ENCODE results near the gene EPN2.
A peak's percentile ranks its signal among the peaks of the same experiment; 100 is the strongest.
"Not testable (repeated sequence)": the region's sequence is repeated elsewhere in the genome, so short reads cannot be mapped to it uniquely, and the experiment has no call there.

Gene EPN2

DNA sequence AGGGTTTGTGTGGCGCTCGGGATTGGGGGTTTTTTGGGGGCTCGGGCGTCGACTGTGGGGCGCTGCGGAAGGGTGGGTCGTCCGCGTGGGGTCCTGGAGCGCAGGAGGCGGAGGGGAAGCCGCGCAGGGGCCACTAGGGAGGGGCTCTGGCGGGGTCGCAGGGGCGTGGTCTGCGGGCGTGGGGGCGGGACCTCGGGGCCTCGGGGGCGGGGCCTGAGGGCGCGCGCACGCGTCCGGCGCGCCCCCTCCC is at the start of gene EPN2:
EPN2 (plus strand) TSS at position 228 of the 250 bp plus-strand sequence. CDS start 45,754 bp downstream, outside the sequence.
- DNase-seq (ENCODE audit: low read depth in 2 of 2), result peak; percentile 28 to 58

DNA sequence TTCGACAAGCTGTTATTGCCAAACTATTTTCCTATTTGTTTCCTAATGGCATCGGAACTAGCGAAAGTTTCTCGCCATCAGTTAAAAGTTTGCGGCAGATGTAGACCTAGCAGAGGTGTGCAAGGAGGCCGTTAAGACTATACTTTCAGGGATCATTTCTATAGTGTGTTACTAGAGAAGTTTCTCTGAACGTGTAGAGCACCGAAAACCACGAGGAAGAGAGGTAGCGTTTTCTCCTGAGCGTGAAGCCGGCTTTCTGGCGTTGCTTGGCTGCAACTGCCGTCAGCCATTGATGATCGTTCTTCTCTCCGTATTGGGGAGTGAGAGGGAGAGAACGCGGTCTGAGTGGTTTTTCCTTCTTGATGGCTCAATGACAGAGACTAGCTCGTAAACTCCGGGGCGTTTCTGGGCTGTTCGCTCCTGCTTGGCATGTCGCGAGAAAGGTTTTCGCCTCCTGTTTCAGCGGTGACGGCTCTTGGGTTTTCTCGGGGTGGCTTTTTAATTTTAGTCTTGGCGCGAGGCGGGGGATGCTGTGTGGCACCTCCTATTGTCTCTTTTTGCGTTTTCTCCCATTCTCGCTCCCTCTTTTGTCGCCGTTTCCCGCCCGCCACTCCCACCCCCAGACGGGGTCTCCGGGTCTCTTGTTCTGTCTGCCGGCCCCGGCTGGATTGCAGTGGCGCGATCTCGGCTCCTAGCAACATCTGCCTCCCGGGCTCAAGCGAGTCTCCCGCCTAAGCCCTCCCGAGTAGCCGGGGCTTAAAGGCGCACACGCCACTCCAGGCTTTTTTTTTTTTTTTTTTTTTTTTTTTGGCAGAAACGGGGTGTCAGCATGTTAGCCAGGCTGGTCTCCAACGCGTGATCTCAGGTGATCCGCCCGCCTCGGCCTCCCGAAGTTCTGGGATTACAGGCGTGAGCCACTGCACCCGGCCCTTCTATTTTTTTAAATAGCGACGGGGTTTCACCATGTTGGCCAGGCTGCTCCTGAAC is 49.0 kb upstream of the EPN2 start:
- not testable (repeated sequence) for DNase-seq (ENCODE audit: low read depth in 2 of 2)

DNA sequence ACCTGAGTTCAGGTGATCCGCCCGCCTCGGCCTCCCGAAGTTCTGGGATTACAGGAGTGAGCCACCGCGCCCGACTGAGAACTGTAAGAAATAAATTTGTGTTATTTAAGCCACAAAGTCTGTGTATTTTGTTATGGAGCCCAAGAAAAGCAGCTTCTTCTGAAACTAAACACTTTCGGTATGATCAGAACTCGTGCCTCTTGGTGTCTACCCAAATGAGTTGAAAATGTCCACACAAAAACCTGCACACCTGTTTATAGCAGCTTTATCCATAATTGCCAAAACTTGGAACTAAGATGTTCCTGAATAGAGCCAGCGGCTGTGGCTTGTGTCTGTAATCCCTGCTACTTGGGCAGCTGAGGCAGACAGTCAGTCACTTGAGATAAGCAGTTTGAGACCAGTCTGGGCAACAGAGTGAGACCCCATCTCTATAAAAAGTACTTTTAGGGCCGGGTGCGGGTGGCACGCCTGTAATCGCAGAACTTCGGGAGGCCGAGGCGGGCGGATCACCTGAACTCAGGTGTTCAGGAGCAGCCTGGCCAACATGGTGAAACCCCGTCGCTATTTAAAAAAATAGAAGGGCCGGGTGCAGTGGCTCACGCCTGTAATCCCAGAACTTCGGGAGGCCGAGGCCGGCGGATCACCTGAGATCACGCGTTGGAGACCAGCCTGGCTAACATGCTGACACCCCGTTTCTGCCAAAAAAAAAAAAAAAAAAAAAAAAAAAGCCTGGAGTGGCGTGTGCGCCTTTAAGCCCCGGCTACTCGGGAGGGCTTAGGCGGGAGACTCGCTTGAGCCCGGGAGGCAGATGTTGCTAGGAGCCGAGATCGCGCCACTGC is 48.1 kb upstream of the EPN2 start:
- not testable (repeated sequence) for DNase-seq (ENCODE audit: low read depth in 2 of 2)

DNA sequence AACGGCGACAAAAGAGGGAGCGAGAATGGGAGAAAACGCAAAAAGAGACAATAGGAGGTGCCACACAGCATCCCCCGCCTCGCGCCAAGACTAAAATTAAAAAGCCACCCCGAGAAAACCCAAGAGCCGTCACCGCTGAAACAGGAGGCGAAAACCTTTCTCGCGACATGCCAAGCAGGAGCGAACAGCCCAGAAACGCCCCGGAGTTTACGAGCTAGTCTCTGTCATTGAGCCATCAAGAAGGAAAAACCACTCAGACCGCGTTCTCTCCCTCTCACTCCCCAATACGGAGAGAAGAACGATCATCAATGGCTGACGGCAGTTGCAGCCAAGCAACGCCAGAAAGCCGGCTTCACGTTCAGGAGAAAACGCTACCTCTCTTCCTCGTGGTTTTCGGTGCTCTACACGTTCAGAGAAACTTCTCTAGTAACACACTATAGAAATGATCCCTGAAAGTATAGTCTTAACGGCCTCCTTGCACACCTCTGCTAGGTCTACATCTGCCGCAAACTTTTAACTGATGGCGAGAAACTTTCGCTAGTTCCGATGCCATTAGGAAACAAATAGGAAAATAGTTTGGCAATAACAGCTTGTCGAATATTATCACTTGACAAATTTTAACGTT is 47.3 kb upstream of the EPN2 start:
- DNase-seq (ENCODE audit: low read depth in 2 of 2), result not testable (repeated sequence)

DNA sequence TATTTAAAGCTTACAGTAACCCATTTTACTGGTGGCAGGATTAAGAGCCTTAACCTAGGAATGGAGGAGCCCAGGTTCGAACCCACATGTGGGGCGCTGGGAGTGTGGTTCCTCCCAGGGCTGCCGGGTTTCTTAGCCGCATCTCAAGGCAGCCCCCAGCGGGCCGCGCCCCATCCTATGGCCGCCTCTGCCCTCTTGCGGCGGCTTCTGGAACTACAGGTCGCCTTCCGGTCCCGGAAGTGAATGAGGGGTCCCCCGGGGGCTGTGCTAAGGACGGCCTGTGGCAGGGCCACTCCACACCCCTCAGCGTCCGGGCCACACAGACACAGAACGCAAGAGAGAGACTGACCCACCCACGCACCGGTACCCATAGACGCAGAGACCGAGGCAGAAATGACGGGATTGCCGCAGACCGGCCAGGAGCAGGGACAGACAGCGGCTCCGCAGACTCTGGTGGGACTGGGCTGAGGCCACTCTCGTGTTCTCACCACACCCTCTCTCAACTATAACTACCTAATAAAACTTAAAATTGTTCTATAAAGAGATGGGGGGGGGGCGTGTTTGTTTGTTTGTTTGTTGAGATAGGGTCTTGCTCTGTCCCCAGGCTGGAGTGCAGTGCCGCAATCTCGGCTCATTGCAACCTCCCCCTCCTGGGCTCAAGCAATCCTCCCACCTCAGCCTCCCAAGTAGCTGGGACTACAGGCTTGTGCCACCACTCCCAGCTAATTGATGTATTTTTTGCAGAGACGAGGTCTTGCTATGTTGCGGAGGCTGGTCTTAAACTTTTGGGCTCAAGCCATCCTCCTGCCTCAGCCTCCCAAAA is 40.6 kb upstream of the EPN2 start:
- DNase-seq (ENCODE audit: low read depth in 2 of 2), result peak in 1 of 2 donors; percentile 2

DNA sequence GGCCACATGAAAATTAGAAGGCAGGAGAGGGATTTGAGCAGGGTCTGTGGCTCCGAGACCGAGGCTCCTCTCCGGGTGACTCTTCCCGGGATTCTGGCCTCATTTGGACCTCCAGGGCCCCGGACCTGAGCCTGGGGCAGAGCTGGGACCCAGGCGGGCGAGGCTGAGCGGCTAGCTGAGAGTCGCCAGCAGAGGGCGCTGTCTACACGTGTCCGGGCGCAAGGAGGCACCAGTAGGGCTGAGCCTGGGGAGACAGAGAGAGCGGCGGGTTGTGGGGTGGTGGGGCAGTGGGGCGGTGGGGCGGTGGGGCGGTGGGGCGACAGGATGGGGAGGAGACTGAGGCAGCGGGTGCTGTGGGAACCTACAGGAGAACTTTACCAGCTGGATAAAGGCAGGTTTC is 34.7 kb upstream of the EPN2 start:
- not testable (repeated sequence) for DNase-seq (ENCODE audit: low read depth in 2 of 2)

DNA sequence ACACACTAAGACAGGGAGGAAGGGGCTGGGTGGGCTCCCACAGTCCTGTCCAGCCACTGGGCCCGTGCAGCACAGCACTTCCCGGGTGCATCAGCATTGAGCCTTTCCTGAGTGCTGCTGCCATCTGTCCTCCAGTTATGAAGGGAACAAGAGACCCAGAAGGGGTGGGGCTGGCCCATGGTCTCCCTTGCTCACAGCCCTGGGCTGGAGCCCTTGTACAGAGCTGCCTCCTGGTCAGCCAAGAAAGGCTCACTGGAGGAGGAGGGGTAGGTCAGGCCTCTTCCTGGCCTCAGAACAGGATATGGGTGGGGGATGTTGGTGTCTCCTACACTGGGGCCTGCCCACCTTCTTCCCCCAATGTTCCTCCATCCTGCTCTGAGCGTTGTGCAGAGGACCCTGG is 33.7 kb upstream of the EPN2 start:
- DNase-seq (ENCODE audit: low read depth in 2 of 2), result not testable (repeated sequence)

DNA sequence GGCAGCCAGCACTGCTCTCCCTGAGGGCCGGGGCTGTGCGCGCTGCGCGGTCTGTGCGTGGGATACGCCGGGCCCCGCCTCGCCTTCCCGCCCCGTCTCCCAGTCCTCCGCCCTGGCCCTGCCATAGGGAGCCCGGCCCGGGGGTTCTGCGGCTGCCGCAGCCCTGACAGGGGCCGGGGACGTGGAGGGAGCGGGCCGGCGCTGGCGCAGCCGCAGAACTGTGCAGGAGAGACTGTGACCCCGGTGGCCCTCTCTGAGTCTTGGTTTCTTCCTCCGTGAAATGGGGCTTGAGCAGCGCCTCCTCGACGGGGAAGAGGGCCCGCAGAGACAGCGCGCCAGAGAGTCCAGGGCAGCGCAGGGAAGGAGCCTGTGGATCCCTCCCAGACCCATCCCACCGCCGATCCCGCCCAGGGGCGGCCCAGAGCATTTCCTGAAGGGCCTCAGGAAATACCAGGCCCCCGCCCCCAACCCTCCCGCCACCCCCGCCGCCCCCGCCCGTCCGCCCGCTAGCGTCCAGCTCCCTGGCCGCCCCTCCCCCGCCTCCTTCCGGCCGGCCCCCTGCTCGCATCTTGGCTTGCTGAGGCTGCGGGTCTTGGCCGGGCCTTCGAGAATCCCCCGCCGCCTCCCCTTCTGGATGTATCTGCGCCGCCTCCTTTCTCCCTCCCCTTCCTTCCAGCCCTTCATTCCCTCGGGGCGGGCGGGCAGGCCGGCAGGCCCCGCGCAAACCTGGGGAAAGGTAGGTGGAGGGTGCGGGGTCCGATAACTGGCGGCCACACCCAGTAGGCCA is 21.9 kb upstream of the EPN2 start:
- not testable (repeated sequence) for DNase-seq (ENCODE audit: low read depth in 2 of 2)

DNA sequence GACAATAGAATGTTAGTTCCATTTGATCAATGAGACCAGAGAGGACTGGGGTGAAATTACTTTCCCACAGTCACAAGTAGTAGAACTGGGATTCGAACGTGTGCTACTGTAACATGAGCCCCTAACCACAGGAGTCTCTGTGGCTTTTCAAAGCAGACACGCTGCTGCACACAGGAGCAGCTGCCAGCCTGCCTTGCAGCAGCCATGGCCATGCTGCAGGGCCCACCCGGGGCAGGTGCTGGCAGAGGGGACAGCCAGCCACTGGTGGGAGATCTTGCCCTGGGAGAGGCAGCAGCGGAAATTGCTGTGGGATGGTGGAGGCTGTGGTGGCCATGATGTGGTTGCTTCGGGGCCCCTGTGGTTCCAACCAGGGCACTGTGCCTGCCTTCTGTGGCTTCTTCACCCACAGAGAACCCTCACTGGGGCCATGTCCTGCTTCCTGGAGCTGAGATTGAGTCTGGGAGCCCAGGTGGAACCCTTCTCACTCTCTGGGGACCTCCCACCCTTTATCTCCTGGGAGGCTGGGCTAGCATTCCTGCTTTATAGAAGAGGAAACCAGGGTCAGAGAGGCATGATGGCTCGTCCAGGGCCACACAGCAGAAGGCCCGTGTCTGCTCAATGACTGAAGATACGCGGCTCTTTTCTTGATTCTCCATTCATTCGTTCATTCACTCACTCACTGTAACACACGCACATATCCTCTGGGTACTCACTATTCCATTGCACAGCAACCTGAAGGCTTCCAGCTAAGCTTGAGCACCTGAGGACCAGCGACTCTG is 20.8 kb upstream of the EPN2 start:
- not testable (repeated sequence) for DNase-seq (ENCODE audit: low read depth in 2 of 2)

DNA sequence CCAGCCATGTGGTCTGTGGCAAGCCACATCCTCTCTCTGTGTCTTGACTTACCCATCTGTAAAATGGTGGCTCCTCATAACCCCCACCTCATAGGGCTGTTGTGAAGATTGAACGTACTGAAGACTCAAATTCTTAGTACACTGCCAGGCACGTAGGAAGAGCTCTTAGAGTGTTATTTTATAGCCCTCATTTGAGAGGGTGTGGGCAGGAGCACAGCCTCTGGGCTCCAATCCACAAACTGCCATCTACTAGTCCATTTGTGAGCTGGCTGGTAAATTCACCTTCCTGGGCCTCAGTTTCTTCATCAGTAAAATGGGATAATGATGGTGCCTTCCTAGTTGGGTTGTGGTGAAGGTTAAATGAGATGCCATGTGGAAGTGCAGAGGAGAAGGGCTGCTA is 18.3 kb upstream of the EPN2 start:
- DNase-seq (ENCODE audit: low read depth in 2 of 2), result not testable (repeated sequence)

DNA sequence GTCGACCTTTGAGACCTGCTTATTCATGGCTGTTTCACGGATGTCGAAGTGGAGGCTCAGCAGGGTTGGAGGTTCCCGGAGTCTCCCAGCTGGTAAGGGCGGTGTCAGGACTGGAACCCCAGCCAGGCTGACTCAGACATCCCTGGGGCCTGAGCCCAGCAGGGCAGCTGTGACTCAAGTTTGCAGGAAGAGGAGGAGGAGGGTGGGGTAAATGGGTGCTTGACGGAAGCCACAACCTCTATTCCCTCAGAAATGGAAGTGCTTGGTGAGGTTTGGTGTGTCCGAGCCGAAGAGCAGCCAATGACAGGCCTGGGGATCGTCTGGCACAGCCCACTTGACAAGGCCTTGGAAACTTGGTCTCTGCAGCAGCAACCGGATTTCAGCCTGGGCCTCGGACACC is 17.8 kb upstream of the EPN2 start:
- DNase-seq (ENCODE audit: low read depth in 2 of 2), result not testable (repeated sequence)

DNA sequence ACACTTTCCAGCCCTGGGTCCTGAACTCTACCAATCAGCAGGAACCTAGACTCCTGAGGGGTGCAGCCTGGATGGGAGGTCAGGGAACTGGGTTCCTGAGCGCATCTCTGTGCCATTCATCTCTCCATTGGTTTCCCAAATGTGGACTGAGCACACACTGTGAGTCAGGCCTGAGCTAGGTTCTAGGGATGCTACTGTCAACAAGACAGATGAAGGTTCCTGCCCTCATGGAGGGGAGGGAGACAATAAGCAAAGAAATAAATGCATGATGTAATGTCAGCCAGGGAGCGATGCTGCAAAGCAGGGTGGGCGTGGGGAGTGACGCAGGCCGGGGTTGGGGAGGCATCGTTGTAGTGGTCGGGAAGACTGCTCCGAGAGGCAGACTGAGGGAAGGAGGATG is 17.0 kb upstream of the EPN2 start:
- not testable (repeated sequence) for DNase-seq (ENCODE audit: low read depth in 2 of 2)

DNA sequence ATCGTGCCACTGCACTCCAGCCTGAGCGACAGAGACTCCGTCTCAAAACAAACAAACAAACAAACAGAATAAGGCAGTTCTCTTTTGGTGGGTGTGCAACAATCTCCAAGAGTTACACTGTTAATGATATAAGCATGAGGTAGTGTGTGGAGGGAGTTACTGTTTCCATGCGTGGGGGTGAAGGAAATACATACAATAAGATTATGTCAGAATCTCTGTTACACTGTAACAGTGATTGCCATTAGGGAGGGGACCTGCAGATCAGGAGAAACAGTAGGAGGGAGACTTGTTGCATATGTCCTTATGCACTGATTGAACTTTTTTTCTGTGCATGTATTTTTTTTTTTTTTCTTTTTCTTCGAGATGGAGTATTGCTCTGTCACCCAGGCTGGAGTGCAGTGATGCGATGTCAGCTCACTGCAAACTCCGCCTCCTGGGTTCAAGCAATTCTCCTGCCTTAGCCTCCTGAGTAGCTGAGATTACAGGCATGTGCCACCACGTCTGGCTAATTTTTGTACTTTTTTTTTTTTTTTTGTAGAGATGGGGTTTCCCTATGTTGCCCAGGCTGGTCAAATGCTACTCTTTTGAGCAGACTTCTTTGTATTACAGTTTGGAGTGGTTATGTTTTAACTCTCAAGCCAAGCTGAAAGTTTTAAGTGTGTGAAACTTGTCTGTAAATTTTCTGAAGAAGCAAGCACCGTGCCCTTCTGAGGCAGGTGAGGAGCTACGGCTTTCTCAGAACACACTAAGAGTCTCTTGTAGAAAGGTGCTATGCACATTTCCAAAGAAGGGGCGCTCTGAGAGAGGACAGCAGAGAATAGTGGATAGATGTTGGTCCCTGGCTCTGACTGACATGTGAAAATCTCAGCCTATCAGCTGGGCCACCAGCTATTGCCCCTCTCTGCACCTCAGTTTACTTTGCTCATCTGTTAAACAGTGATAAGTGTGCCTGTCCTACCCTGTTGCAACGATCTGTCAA is 10.3 kb upstream of the EPN2 start:
- not testable (repeated sequence) for DNase-seq (ENCODE audit: low read depth in 2 of 2)

DNA sequence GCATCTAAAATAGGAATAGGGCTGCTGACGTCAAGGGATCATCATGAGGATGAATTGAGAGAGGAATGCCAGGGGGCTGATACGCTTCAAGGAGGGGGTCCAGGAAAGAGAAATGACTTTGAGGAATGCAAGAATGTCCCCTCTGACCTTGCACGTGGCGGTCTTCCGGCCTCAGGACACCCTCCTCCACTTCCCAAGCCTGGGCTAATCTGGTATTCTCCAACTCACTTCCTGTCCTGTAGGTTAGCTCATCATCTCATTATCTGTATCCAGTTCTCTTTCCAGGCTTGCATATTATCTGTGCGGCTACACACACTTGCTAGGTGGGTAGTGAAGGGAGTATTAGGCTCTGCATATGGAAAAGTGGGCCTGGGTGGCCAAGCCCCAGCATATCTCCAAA is 2.5 kb upstream of the EPN2 start:
- not testable (repeated sequence) for DNase-seq (ENCODE audit: low read depth in 2 of 2)

DNA sequence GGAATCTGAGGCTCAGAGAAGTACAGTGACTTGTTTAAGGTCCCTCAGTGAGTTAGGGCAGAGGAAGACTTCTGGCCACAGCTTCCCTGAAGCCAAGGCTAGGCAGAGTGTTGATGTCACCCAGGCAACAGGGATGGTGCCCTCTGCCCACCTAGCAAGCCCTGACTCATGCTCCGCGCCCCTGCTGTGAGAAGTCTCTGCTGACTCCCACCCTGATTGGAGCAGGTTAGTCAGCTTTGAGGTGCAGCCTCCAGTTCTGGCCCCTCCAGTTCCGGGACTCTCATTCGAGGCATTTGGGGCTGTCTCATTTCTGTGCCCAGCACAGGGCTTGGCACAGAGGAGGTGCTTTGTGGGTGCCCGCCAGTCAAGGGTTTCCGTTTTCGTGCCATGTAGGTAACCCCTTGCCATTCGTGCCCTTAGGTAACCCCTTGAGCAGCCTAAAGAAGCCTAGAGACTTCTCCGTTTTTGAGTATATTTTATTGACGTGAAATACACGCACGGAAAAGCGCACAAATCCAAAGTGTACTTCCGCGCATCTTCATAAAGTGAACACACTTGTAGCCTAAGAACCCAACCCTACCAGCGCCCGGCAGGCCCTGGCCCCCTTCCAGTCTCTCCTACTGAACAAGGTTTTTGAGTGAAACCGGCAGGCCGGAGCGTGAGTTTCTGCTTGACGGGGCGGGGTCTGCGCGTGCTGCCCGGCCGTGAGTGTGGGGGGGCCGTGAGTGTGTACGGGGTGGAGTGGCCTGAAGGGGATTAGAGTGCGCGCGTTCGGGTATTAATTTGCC is 621 bp upstream of the EPN2 start:
- not testable (repeated sequence) for DNase-seq (ENCODE audit: low read depth in 2 of 2)

DNA sequence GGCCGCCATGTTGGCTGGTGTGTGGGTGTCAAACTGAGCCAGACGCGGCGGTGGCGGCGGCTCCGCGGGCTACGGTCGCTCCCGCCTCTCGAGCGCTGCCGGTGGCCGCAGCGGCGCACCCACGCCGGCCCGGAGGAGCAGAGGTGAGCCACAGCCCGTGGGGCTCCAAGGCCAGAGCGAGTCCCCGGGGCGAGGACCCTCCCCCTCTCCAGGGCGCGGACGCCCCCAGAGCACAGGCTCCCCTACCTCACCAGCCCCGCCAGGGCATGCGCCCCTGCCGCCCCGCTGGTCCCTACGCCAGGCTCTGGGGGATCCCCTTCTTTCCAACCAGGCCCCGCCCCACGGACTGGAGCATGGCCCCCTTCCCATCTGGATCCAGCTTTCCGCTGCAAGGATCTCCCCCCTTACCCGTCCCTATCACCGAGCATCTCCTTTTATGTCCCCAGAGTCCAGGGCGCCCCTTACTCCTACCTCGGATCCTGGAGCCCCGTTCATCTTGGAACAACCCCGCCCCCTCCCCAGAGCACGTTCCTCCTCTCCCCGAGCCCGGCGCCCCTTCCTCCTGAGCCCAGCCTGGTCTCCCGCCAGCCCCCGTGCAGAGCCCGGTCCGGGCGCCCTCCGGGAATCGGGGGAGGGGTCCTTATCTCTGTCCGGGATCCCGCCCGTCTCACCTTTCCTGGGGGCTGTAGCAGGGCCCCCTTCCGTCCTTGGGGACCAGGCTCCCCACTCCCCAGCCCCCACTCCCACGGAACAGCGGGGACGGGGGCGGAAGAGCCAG is 412 bp downstream of the EPN2 start:
- peak; percentile 16 to 17 for DNase-seq (ENCODE audit: low read depth in 2 of 2)

DNA sequence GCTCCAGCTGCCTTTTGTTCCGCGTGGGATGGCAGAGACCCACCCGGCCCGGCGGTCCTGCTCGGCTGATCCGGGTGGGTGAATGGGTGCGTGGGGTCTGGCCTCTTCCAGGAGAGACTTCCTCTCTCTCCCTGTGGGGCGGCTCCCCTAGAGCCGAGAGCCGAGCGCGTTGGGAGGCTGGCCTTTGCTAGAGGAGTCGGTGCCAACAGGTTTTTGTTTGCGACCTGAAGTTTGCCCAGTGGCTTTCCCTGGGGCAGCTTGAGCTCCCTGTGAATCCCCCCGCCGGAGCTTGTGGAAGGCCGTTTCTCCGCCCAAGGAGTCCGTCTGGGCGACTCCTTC is 970 bp downstream of the EPN2 start:
- no peak for DNase-seq (ENCODE audit: low read depth in 2 of 2)

Data from stimulated activated CD4-positive, alpha-beta T cell treated with anti-CD3 and anti-CD28 coated beads, Interleukin-4, amount 100 ng/mL, for 48 hours (primary cell).